Natural killer cell (primary cell): ENCODE data around the gene FGGY. TPM values are rescaled to one million over a fixed set of nuclear protein-coding genes. Genes with fewer than 3 reads are reported as not detected.

Experiments used
- ATAC-seq, 3 donors: fragments of 150-1000 bp in 2 of 3; fragments of 200-7000 bp in 1 of 3; cut with Tn5 transposase; 1 replicate in 1 of 3; 2 replicates in 2 of 3; pipeline ENCODE4 v1.10.0; 2021; ENCODE audit warnings: mild to moderate bottlenecking in 2 of 3, moderate library complexity in 2 of 3
- DNase-seq, 2 donors: peaks; one replicate each; pipeline versions ENCODE4 v3.0.0 to v3.0.0-alpha.2; 2013 to 2021; ENCODE audit warnings: mixed read lengths in 1 of 2
- H3K27ac ChIP-seq: one replicate; pipeline ENCODE4 v1.5.1; 2013; ENCODE audit warnings: mild to moderate bottlenecking, low read length
- H3K27me3 ChIP-seq: one replicate; pipeline ENCODE4 v1.6.1; 2013; ENCODE audit warnings: low read length; ENCODE audit not compliant: control insufficient read depth, insufficient read depth
- H3K36me3 ChIP-seq: one replicate; pipeline ENCODE4 v1.6.1; 2013; ENCODE audit warnings: low read length; ENCODE audit not compliant: control insufficient read depth, insufficient read depth
- H3K4me1 ChIP-seq: one replicate; pipeline ENCODE4 v1.6.1; 2013; ENCODE audit warnings: low read length; ENCODE audit not compliant: control insufficient read depth, insufficient read depth
- H3K4me3 ChIP-seq: one replicate; pipeline ENCODE4 v1.5.1; 2013; ENCODE audit warnings: low read length
- H3K9me3 ChIP-seq: one replicate; pipeline ENCODE4 v1.6.1; 2013; ENCODE audit warnings: low read length; ENCODE audit not compliant: control insufficient read depth, insufficient read depth
- H3K27ac Mint-ChIP-seq, 2 donors: one replicate each; pipeline ENCODE4 v1.8.0; 2022; ENCODE audit warnings: mild to moderate bottlenecking in 2 of 2, mixed read lengths in 2 of 2, moderate library complexity in 1 of 2
- H3K27me3 Mint-ChIP-seq, 2 donors: one replicate each; pipeline ENCODE4 v1.8.0; 2022; ENCODE audit warnings: low read depth in 2 of 2, mixed read lengths in 2 of 2
- H3K36me3 Mint-ChIP-seq: one replicate; pipeline ENCODE4 v1.8.0; 2022; ENCODE audit warnings: mixed read lengths
- H3K4me1 Mint-ChIP-seq, 2 donors: one replicate each; pipeline ENCODE4 v1.8.0; 2022; ENCODE audit warnings: mixed read lengths in 2 of 2
- H3K4me3 Mint-ChIP-seq: one replicate; pipeline ENCODE4 v1.8.0; 2022; ENCODE audit warnings: mild to moderate bottlenecking, moderate library complexity, mixed read lengths
- H3K9me3 Mint-ChIP-seq, 2 donors: one replicate each; pipeline ENCODE4 v1.8.0; 2022; ENCODE audit warnings: mixed read lengths in 2 of 2
- CTCF ChIP-seq: fragments of 200-600 bp; IDR thresholded peaks from one replicate; pipeline ENCODE4 v1.8.0; 2022; ENCODE audit warnings: antibody characterized with exemption
- WGBS: methylation state at CpG from one replicate; pipeline ENCODE4 v1.1.7; 2013; ENCODE audit warnings: missing lambda C conversion rate; ENCODE audit not compliant: insufficient coverage; 5-methylcytosine and 5-hydroxymethylcytosine counted together
- intact Hi-C: fragments of 100-400 bp; cut with micrococcal nuclease; formaldehyde crosslinking; loops from one replicate; pipeline ENCODE4 v1.14.2; 2022
- total RNA-seq, 4 donors: library from RNA; stranded (reverse); fragments of 120-200 nt in 1 of 4; gene quantifications; one replicate each; pipeline versions ENCODE4 v1.2.3 to v1.2.4, GENCODE V29; 2013 to 2022

The FGGY gene
- total RNA-seq, 3 donors from 2014 or later (not counting 1 experiment from before 2014, with no cell fraction given): 21.8 to 31.5 (median 21.8) TPM

GRCh38 chr1:59541161-59541560 is 244.3 kb downstream of the FGGY start:
- Mint-ChIP-seq H3K27ac (peak overlapping the region in 1 of 2 donors; percentile 57), H3K36me3 (no peaks in the 10 kb centered on the region), H3K4me1 (peaks cover 28% of the 10 kb centered on the region in 2 donors), H3K9me3 (no peaks in the 10 kb centered on the region), H3K27me3 (no peaks in the 10 kb centered on the region), H3K4me3 (no peak overlapping the region)
- Histone ChIP-seq H3K9me3 (no peaks in the 10 kb centered on the region), H3K27me3 (no peaks in the 10 kb centered on the region), H3K4me1 (peaks cover 3% of the 10 kb centered on the region), H3K27ac (no peak overlapping the region), H3K4me3 (no peak overlapping the region), H3K36me3 (no peaks in the 10 kb centered on the region)
- 92% methylated on average over 2 of the region's 2 CpGs for WGBS
- intact Hi-C loops: no loop called here
- ATAC-seq (no peak), DNase-seq (no peak)
- no peak for TF ChIP-seq CTCF

GRCh38 chr1:59541891-59542290 is 245.0 kb downstream of the FGGY start:
- Mint-ChIP-seq H3K27me3 (no peaks in the 10 kb centered on the region), H3K4me3 (no peak overlapping the region), H3K9me3 (no peaks in the 10 kb centered on the region), H3K36me3 (no peaks in the 10 kb centered on the region), H3K27ac (no peak overlapping the region), H3K4me1 (peaks cover 28% of the 10 kb centered on the region in 2 donors)
- H3K4me3 ChIP-seq: no peak overlapping the region
- ATAC-seq (no peak), DNase-seq (no peak)
- WGBS: 86% methylated on average over 3 of the region's 3 CpGs
- no peak overlapping the region for H3K27ac ChIP-seq
- no peaks in the 10 kb centered on the region for H3K36me3 ChIP-seq
- no peak for TF ChIP-seq CTCF
- intact Hi-C loops: no loop called here
- H3K9me3 ChIP-seq: no peaks in the 10 kb centered on the region
- H3K4me1 ChIP-seq: peaks cover 3% of the 10 kb centered on the region
- no peaks in the 10 kb centered on the region for H3K27me3 ChIP-seq

- TF ChIP-seq CTCF: no peak
- H3K27me3 Mint-ChIP-seq: no peaks in the 10 kb centered on the region
- no peaks in the 10 kb centered on the region for H3K36me3 Mint-ChIP-seq
- Histone ChIP-seq H3K36me3 (no peaks in the 10 kb centered on the region), H3K4me1 (peaks cover 3% of the 10 kb centered on the region), H3K9me3 (no peaks in the 10 kb centered on the region), H3K4me3 (no peak overlapping the region), H3K27me3 (no peaks in the 10 kb centered on the region), H3K27ac (no peak overlapping the region)
- WGBS: 97% methylated on average over 5 of the region's 5 CpGs
- peak overlapping the region in 1 of 2 donors; percentile 88 for H3K27ac Mint-ChIP-seq
- ATAC-seq (no peak), DNase-seq (no peak)
- H3K4me3 Mint-ChIP-seq: no peak overlapping the region
- intact Hi-C loops: no loop called here
- H3K9me3 Mint-ChIP-seq: no peaks in the 10 kb centered on the region
- peaks cover 28% of the 10 kb centered on the region in 2 donors for H3K4me1 Mint-ChIP-seq
These were observed 246.3 kb downstream of the FGGY start for GRCh38 chr1:59543211-59543668.

- DNase-seq (no peak), ATAC-seq (peak in 1 of 3 donors; percentile 70)
- peaks cover 3% of the 10 kb centered on the region for H3K4me1 ChIP-seq
- Mint-ChIP-seq H3K4me3 (peak overlapping the region; percentile 50), H3K9me3 (no peaks in the 10 kb centered on the region), H3K36me3 (no peaks in the 10 kb centered on the region), H3K27me3 (no peaks in the 10 kb centered on the region), H3K27ac (peak overlapping the region; percentile 60 to 88), H3K4me1 (peaks cover 28% of the 10 kb centered on the region in 2 donors)
- intact Hi-C loops: no loop called here
- H3K4me3 ChIP-seq: no peak overlapping the region
- no peak overlapping the region for H3K27ac ChIP-seq
- H3K27me3 ChIP-seq: no peaks in the 10 kb centered on the region
- no peak for TF ChIP-seq CTCF
- 57% methylated on average over 1 of the region's 3 CpGs for WGBS
- no peaks in the 10 kb centered on the region for H3K9me3 ChIP-seq
- no peaks in the 10 kb centered on the region for H3K36me3 ChIP-seq
These were observed 247.9 kb downstream of the FGGY start for GRCh38 chr1:59544615-59545293.
